ENCODE measurements around the gene TMTC1.

DNA sequence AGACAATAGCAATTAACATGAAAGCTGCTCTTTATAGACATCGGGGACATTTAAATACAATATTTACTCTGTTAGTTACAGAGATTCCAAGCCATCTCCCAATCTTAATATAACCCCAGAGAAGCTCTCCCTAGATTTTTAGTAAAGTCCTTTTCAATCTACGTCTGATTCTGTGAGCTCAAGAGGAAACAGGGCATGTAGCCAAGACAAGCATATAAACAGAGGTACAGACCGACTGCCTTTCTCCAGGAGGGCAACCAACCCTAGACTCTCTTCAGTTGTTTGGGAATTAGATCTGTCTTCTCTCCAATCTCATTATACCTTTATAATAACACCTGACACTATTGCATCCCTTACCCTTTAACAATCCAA lies 57.4 kb downstream of the TMTC1 start:
- TF ChIP-seq CHD2 (IDR thresholded peaks at IDR 0.05; ENCODE audit: low read depth, low read length) = no peak
- TF ChIP-seq NFIC (IDR thresholded peaks at IDR 0.05) = no peak

All from K562 (cell line).